ENCODE measurements around the gene CNTFR. TPM values are rescaled to one million over a fixed set of nuclear protein-coding genes. Genes with fewer than 3 reads are reported as not detected.

CNTFR gene
- total RNA-seq, 1 donor from 2014 or later = 7.4 TPM

GRCh38 chr9:34630402-34631154 is 41.1 kb upstream of the CNTFR start:
- peaks cover 3% of the 10 kb centered on the region for H3K36me3 Mint-ChIP-seq (ENCODE audit: low read depth, unreplicated experiment)
- Histone ChIP-seq H3K4me2 (ENCODE audit: low read length) (no peak overlapping the region), H3K9ac (ENCODE audit: low read length) (no peak overlapping the region), H3K79me2 (ENCODE audit: insufficient read depth, low read length) (peaks cover 6% of the 10 kb centered on the region), H3K9me3 (ENCODE audit: insufficient read depth, low read depth, low read length) (no peaks in the 10 kb centered on the region), H2AFZ (ENCODE audit: low read depth, low read length) (no peak overlapping the region), H3K27ac (ENCODE audit: low read depth, low read length) (no peak overlapping the region), H3K27me3 (ENCODE audit: insufficient read depth, low read length) (peaks cover 50% of the 10 kb centered on the region), H3K36me3 (ENCODE audit: insufficient read depth, low read length) (no peaks in the 10 kb centered on the region), H3K4me3 (ENCODE audit: insufficient read depth, low read depth, low read length) (no peak overlapping the region), H4K20me1 (ENCODE audit: insufficient read depth, low read length) (peaks cover 26% of the 10 kb centered on the region), H3K4me1 (ENCODE audit: insufficient read depth, low read length) (peaks cover 4% of the 10 kb centered on the region)
- FAIRE-seq (no peak), DNase-seq (ENCODE audit: low read depth) (no peak)
- TF ChIP-seq CTCF (IDR thresholded peaks at IDR 0.05; ENCODE audit: insufficient read depth, low read depth, low read length) = no peak
- TF ChIP-seq EZH2 (IDR thresholded peaks at IDR 0.05; ENCODE audit: insufficient read depth, low read length) = no peak
- H3K27ac Mint-ChIP-seq (ENCODE audit: unreplicated experiment) = no peak overlapping the region
- H3K4me3 Mint-ChIP-seq (ENCODE audit: unreplicated experiment) = no peak overlapping the region
- H3K4me1 Mint-ChIP-seq (ENCODE audit: low read depth, unreplicated experiment) = peaks cover 1% of the 10 kb centered on the region
- peaks cover 62% of the 10 kb centered on the region for H3K27me3 Mint-ChIP-seq (ENCODE audit: low read depth, unreplicated experiment)
- H3K9me3 Mint-ChIP-seq (ENCODE audit: unreplicated experiment) = no peaks in the 10 kb centered on the region

DNA sequence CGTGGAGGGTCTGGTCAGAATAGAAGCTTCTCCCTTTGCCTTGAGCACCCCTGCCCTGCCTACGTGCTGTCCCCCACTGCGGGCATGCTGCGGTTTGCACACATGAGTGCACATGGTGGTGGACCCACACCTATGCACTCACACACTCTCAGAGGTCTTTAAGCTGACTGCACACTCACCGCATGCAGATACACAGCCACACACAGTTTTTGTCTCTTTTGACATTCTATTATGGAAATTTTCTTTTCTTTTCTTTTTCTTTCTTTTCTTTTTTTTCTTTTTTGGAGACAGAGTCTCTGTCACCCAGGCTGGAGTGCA is 39.9 kb upstream of the CNTFR start:
- Histone ChIP-seq H3K27ac (ENCODE audit: low read depth, low read length) (no peak overlapping the region), H3K36me3 (ENCODE audit: insufficient read depth, low read length) (no peaks in the 10 kb centered on the region), H3K27me3 (ENCODE audit: insufficient read depth, low read length) (peaks cover 60% of the 10 kb centered on the region), H3K79me2 (ENCODE audit: insufficient read depth, low read length) (no peaks in the 10 kb centered on the region), H3K4me2 (ENCODE audit: low read length) (peak overlapping the region; percentile 80), H3K9ac (ENCODE audit: low read length) (no peak overlapping the region), H3K9me3 (ENCODE audit: insufficient read depth, low read depth, low read length) (no peaks in the 10 kb centered on the region), H3K4me1 (ENCODE audit: insufficient read depth, low read length) (peaks cover 4% of the 10 kb centered on the region), H3K4me3 (ENCODE audit: insufficient read depth, low read depth, low read length) (no peak overlapping the region), H4K20me1 (ENCODE audit: insufficient read depth, low read length) (peaks cover 15% of the 10 kb centered on the region), H2AFZ (ENCODE audit: low read depth, low read length) (no peak overlapping the region)
- H3K36me3 Mint-ChIP-seq (ENCODE audit: low read depth, unreplicated experiment) = no peaks in the 10 kb centered on the region
- DNase-seq (ENCODE audit: low read depth) = no peak
- peaks cover 64% of the 10 kb centered on the region for H3K27me3 Mint-ChIP-seq (ENCODE audit: low read depth, unreplicated experiment)
- H3K4me1 Mint-ChIP-seq (ENCODE audit: low read depth, unreplicated experiment) = peaks cover 1% of the 10 kb centered on the region
- no peak overlapping the region for H3K27ac Mint-ChIP-seq (ENCODE audit: unreplicated experiment)
- no peak for FAIRE-seq
- H3K9me3 Mint-ChIP-seq (ENCODE audit: unreplicated experiment) = no peaks in the 10 kb centered on the region
- H3K4me3 Mint-ChIP-seq (ENCODE audit: unreplicated experiment) = peak overlapping the region; percentile 23
- TF ChIP-seq CTCF (IDR thresholded peaks at IDR 0.05; ENCODE audit: insufficient read depth, low read depth, low read length) = no peak
- TF ChIP-seq EZH2 (IDR thresholded peaks at IDR 0.05; ENCODE audit: insufficient read depth, low read length) = no peak

All from astrocyte (in vitro differentiated cells and primary cell).